Hepatocyte (in vitro differentiated cells): ENCODE measurements around the gene CEP85L. TPM values are rescaled to one million over a fixed set of nuclear protein-coding genes. Genes with fewer than 3 reads are reported as not detected.

ENCODE experiments used
- DNase-seq: peaks from one replicate; pipeline ENCODE4 v3.0.0-alpha.2; 2016; ENCODE audit warnings: low spot score
- H2AFZ ChIP-seq: fragments of 200-600 bp; sonication (generic); 2 replicates; pipeline ENCODE4 v1.6.0; 2016; ENCODE audit warnings: antibody characterized with exemption, mild to moderate bottlenecking
- H3K27ac ChIP-seq: fragments of 200-600 bp; sonication (generic); 2 replicates; pipeline ENCODE4 v1.5.1; 2016; ENCODE audit warnings: mild to moderate bottlenecking
- H3K27me3 ChIP-seq: fragments of 200-600 bp; sonication (generic); 2 replicates; pipeline ENCODE4 v1.6.1; 2016
- H3K36me3 ChIP-seq: fragments of 200-600 bp; sonication (generic); replicated peaks from 2 replicates; pipeline ENCODE4 v1.5.1; 2016; ENCODE audit warnings: low read depth; ENCODE audit not compliant: insufficient read depth
- H3K4me1 ChIP-seq: fragments of 200-600 bp; sonication (generic); 2 replicates; pipeline ENCODE4 v1.5.1; 2016; ENCODE audit warnings: mild to moderate bottlenecking, moderate library complexity; ENCODE audit not compliant: insufficient read depth
- H3K4me2 ChIP-seq: fragments of 200-600 bp; sonication (generic); 2 replicates; pipeline ENCODE4 v1.6.0; 2016
- H3K4me3 ChIP-seq: fragments of 200-600 bp; sonication (generic); 2 replicates; pipeline ENCODE4 v1.5.1; 2016; ENCODE audit warnings: mild to moderate bottlenecking
- H3K79me2 ChIP-seq: fragments of 200-600 bp; sonication (generic); 2 replicates; pipeline ENCODE4 v1.6.0; 2017; ENCODE audit warnings: mild to moderate bottlenecking
- H3K9me2 ChIP-seq: fragments of 200-600 bp; sonication (generic); replicated peaks from 2 replicates; pipeline ENCODE4 v1.6.0; 2017; ENCODE audit warnings: mild to moderate bottlenecking; ENCODE audit not compliant: insufficient read depth
- H3K9me3 ChIP-seq: fragments of 200-600 bp; sonication (generic); 2 replicates; pipeline ENCODE4 v1.5.1; 2016; ENCODE audit warnings: low read depth, mild to moderate bottlenecking
- H4K20me1 ChIP-seq: fragments of 200-600 bp; sonication (generic); 2 replicates; pipeline ENCODE4 v1.6.0; 2016; ENCODE audit warnings: mild to moderate bottlenecking; ENCODE audit not compliant: insufficient read depth, poor library complexity, severe bottlenecking
- EZH2 ChIP-seq: fragments of 200-600 bp; sonication (generic); IDR thresholded peaks from 2 replicates; pipeline ENCODE4 v1.6.1; 2016; ENCODE audit warnings: antibody characterized with exemption, mild to moderate bottlenecking, borderline replicate concordance
- EZH2phosphoT487 ChIP-seq: fragments of 200-600 bp; sonication (generic); IDR thresholded peaks from one replicate; pipeline ENCODE4 v1.6.1; 2018; ENCODE audit warnings: antibody characterized with exemption, mild to moderate bottlenecking, low read depth, moderate library complexity; ENCODE audit not compliant: unreplicated experiment, severe bottlenecking
- WGBS: methylation state at CpG from one replicate; pipeline ENCODE4 v1.1.6; 2016; ENCODE audit warnings: low lambda C conversion rate; ENCODE audit errors: missing lambda C conversion rate; 5-methylcytosine and 5-hydroxymethylcytosine counted together
- polyA plus RNA-seq: library from polyadenylated mRNA; unstranded; fragments of >200 nt; fragmentation: Nextera tagmentation; extraction: Ambion mirVana; gene quantifications from 2 replicates; pipeline ENCODE4 v1.2.1, GENCODE V29; 2016
- total RNA-seq: library from RNA; depleted of rRNA; stranded (reverse); fragments of >200 nt; gene quantifications from 2 replicates; pipeline ENCODE4 v1.2.3, GENCODE V29; 2014
- TF ChIP-seq, protein P1 (sequence below): fragments of 200-600 bp; sonication (generic); IDR thresholded peaks from 2 replicates; pipeline ENCODE4 v1.5.1; 2016; ENCODE audit warnings: antibody characterized with exemption, mild to moderate bottlenecking; ENCODE audit not compliant: poor library complexity

The CEP85L gene
- total and polyA plus RNA-seq, 2 experiments from 2014 or later: 17.8 to 38.5 TPM

DNA sequence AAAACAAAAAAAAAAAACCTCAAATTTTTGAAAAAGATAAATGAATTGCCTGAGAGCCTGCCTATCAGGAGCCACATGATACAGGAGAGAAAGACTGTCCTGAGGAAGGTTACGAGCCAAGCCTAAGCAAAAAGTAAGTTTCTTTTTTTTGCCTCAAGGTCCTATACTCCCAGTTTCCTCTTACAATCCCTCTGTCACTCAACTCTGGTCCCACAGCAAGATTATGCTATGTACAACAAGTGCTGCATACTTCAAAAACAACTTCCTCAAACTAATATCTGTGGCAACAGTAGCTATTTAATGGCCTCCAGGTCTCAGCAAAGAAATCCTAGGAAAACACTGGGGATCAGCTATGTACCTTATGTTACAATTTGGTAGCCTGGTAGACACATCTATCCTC, 56.5 kb downstream of the CEP85L start:
- DNase-seq: no peak
- Histone ChIP-seq H3K9me2 (no peaks in the 10 kb centered on the region), H4K20me1 (peaks cover 6% of the 10 kb centered on the region), H3K27me3 (no peaks in the 10 kb centered on the region), H3K36me3 (no peaks in the 10 kb centered on the region), H3K4me3 (no peak overlapping the region), H3K4me2 (no peak overlapping the region), H2AFZ (no peak overlapping the region), H3K27ac (no peak overlapping the region), H3K4me1 (no peaks in the 10 kb centered on the region), H3K9me3 (no peaks in the 10 kb centered on the region), H3K79me2 (peaks cover 65% of the 10 kb centered on the region)
- WGBS: 96% methylated on average over 1 of the region's 1 CpG
- TF ChIP-seq EZH2 (no peak), EZH2phosphoT487 (no peak)
- TF ChIP-seq, protein P1, sequence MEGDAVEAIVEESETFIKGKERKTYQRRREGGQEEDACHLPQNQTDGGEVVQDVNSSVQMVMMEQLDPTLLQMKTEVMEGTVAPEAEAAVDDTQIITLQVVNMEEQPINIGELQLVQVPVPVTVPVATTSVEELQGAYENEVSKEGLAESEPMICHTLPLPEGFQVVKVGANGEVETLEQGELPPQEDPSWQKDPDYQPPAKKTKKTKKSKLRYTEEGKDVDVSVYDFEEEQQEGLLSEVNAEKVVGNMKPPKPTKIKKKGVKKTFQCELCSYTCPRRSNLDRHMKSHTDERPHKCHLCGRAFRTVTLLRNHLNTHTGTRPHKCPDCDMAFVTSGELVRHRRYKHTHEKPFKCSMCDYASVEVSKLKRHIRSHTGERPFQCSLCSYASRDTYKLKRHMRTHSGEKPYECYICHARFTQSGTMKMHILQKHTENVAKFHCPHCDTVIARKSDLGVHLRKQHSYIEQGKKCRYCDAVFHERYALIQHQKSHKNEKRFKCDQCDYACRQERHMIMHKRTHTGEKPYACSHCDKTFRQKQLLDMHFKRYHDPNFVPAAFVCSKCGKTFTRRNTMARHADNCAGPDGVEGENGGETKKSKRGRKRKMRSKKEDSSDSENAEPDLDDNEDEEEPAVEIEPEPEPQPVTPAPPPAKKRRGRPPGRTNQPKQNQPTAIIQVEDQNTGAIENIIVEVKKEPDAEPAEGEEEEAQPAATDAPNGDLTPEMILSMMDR: no peak

DNA sequence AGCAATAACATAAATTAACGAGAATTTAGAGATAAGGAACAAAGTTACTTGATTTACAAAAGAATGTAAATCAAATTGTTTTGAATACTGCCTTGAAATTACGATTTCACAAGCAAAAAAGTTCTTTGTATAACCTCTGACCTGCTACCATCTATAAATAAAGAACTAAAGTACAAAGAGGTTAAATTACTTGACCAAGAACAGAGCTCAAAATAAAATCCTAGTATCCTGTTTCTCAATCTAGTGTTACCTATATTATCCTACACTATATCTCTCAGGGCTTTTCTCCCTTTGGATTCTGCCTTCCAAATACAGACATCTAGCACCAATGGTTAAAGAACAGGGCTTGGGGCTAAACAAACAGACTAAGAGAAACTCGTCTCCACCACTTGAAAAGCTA, 59.5 kb downstream of the CEP85L start:
- H3K27ac ChIP-seq: no peak overlapping the region
- H3K36me3 ChIP-seq: no peaks in the 10 kb centered on the region
- H3K9me3 ChIP-seq: no peaks in the 10 kb centered on the region
- H3K9me2 ChIP-seq: no peaks in the 10 kb centered on the region
- 70% methylated on average over 3 of the region's 3 CpGs for WGBS
- no peaks in the 10 kb centered on the region for H3K27me3 ChIP-seq
- H3K4me3 ChIP-seq: no peak overlapping the region
- peaks cover 6% of the 10 kb centered on the region for H4K20me1 ChIP-seq
- H3K79me2 ChIP-seq: peaks cover 58% of the 10 kb centered on the region
- no peaks in the 10 kb centered on the region for H3K4me1 ChIP-seq
- TF ChIP-seq EZH2phosphoT487 (no peak), EZH2 (no peak)
- TF ChIP-seq, protein P1: no peak
- no peak for DNase-seq
- H2AFZ ChIP-seq: no peak overlapping the region
- H3K4me2 ChIP-seq: no peak overlapping the region

DNA sequence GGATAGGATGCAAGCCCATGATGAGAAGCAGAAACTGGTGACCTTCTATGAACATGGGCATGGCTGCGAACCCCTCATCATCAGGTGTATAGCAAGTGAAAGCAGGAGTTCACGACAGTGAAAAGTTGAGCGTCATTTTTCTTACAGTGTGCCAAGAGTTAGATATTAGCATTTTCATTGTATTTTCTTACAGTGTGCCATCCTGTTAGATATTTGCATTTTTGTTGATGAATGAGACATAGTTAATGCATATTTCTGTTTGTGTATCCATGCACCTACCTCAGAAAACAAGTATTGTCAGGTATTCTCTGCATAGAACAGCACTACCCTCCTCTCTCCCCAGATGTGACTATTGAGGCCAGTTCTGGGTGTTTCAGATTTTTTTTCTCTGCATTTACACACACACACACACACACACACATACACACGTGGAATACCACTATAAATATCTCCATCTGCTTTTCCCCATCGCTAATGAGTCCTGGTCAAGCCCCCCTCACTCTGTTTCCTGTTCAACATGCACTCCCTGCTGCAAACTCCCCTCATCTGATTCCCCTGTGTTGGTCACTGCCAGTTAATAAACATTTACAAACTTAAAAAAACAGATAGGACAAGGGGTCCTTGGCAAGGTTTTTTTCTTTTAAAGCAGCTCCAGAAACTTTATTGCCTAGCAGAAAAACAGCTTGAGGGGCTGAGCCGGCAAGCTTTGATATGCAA, 61.6 kb downstream of the CEP85L start:
- TF ChIP-seq EZH2phosphoT487 (no peak), EZH2 (no peak)
- TF ChIP-seq, protein P1: no peak
- no peaks in the 10 kb centered on the region for H3K9me3 ChIP-seq
- no peaks in the 10 kb centered on the region for H3K9me2 ChIP-seq
- H3K27ac ChIP-seq: no peak overlapping the region
- no peak for DNase-seq
- 65% methylated on average over 6 of the region's 6 CpGs for WGBS
- H4K20me1 ChIP-seq: peaks cover 6% of the 10 kb centered on the region
- H2AFZ ChIP-seq: no peak overlapping the region
- no peaks in the 10 kb centered on the region for H3K4me1 ChIP-seq
- H3K36me3 ChIP-seq: no peaks in the 10 kb centered on the region
- no peak overlapping the region for H3K4me3 ChIP-seq
- no peak overlapping the region for H3K4me2 ChIP-seq
- no peaks in the 10 kb centered on the region for H3K27me3 ChIP-seq
- H3K79me2 ChIP-seq: peaks cover 60% of the 10 kb centered on the region
